H1 (cell line): Measurements from ENCODE around the gene PAWR. TPM values are rescaled to one million over a fixed set of nuclear protein-coding genes. Genes with fewer than 3 reads are reported as not detected.

Source experiments
- CTCF ChIA-PET: fragments of 300-600 bp; sonication (Branson Sonifier 250); formaldehyde crosslinking; loops from one replicate; lab custom pipeline; 2021; ENCODE audit not compliant: partially characterized antibody; lab: Charles Lee
- POLR2A ChIA-PET: fragments of 300-600 bp; sonication (Branson Sonifier 250); formaldehyde crosslinking; loops from one replicate; lab custom pipeline; 2021; ENCODE audit warnings: inconsistent platforms; ENCODE audit not compliant: partially characterized antibody; lab: Charles Lee
- DNase-seq, 2 experiments: peaks; one replicate each; pipeline versions ENCODE4 v3.0.0 to v3.0.0-alpha.2; 2010 to 2022; ENCODE audit warnings: low spot score in 2 of 2, low read depth in 1 of 2, mixed read lengths in 1 of 2
- FAIRE-seq: peaks from 2 replicates; lab custom pipeline; 2011; peaks lifted over from hg19 to GRCh38; lab: Jason Lieb, UNC
- H2AFZ ChIP-seq: 2 replicates; pipeline ENCODE4 v1.8.1; 2012; ENCODE audit warnings: low read length, inconsistent platforms
- H2AK5ac ChIP-seq: 2 replicates; pipeline ENCODE4 v1.6.1; 2013; ENCODE audit warnings: low read depth, low read length
- H2BK120ac ChIP-seq: replicated peaks from 2 replicates; pipeline ENCODE3; 2013; ENCODE audit warnings: low read depth, low read length, inconsistent platforms
- H2BK12ac ChIP-seq: 2 replicates; pipeline ENCODE4 v1.6.1; 2013; ENCODE audit warnings: low read depth, low read length
- H2BK15ac ChIP-seq: 2 replicates; pipeline ENCODE4 v1.6.1; 2013; ENCODE audit warnings: low read length
- H2BK20ac ChIP-seq: 2 replicates; pipeline ENCODE4 v1.6.1; 2013; ENCODE audit warnings: low read length
- H2BK5ac ChIP-seq: 2 replicates; pipeline ENCODE4 v1.6.1; 2013; ENCODE audit warnings: low read depth, low read length
- H3K14ac ChIP-seq: 2 replicates; pipeline ENCODE4 v1.6.1; 2013; ENCODE audit warnings: inconsistent platforms; ENCODE audit not compliant: insufficient read length
- H3K18ac ChIP-seq: 2 replicates; pipeline ENCODE4 v1.6.1; 2013; ENCODE audit warnings: low read length; ENCODE audit errors: extremely low read depth
- H3K23ac ChIP-seq: 2 replicates; pipeline ENCODE4 v1.6.1; 2013; ENCODE audit warnings: inconsistent platforms; ENCODE audit not compliant: insufficient read length
- H3K23me2 ChIP-seq: 2 replicates; pipeline ENCODE4 v1.6.1; 2013; ENCODE audit warnings: low read depth, low read length
- H3K27ac ChIP-seq: 2 replicates; pipeline ENCODE4 v1.6.1; 2011; ENCODE audit warnings: low read depth, low read length, inconsistent platforms
- H3K27me3 ChIP-seq, 4 experiments: replicated peaks in 1 of 4; 1 replicate in 1 of 4; 2 replicates in 3 of 4; pipeline versions ENCODE4 v1.6.1 to v1.8.1; 2011 to 2013; ENCODE audit warnings: low read length in 3 of 4, mild to moderate bottlenecking in 3 of 4, inconsistent platforms in 2 of 4, mixed read lengths in 2 of 4, moderate library complexity in 1 of 4; ENCODE audit not compliant: control insufficient read depth in 3 of 4, insufficient read depth in 3 of 4; ENCODE audit errors: extremely low read depth in 1 of 4
- H3K36me3 ChIP-seq, 4 experiments: 2 replicates each; pipeline versions ENCODE4 v1.6.1 to v1.8.1; 2011 to 2013; ENCODE audit warnings: mild to moderate bottlenecking in 4 of 4, low read length in 3 of 4, moderate library complexity in 2 of 4, control low read depth in 1 of 4, inconsistent platforms in 1 of 4; ENCODE audit not compliant: insufficient read depth in 4 of 4, control insufficient read depth in 2 of 4
- H3K4ac ChIP-seq: replicated peaks from 2 replicates; pipeline ENCODE3; 2013; ENCODE audit warnings: low read length, low read depth, mixed read lengths, inconsistent platforms; ENCODE audit not compliant: insufficient read length
- H3K4me1 ChIP-seq, 4 experiments: replicated peaks in 1 of 4; 1 replicate in 1 of 4; 2 replicates in 3 of 4; pipeline versions ENCODE4 v1.6.1 to v1.8.1; 2011 to 2013; ENCODE audit warnings: low read length in 3 of 4, inconsistent platforms in 2 of 4, mixed read lengths in 1 of 4; ENCODE audit not compliant: insufficient read depth in 4 of 4, control insufficient read depth in 3 of 4
- H3K4me2 ChIP-seq, 2 experiments: 2 replicates each; pipeline versions ENCODE4 v1.6.1 to v1.8.1; 2011 to 2013; ENCODE audit warnings: low read depth in 2 of 2, low read length in 2 of 2, control low read depth in 1 of 2, inconsistent platforms in 1 of 2, mild to moderate bottlenecking in 1 of 2; ENCODE audit not compliant: insufficient read depth in 1 of 2
- H3K4me3 ChIP-seq, 4 experiments: fragments of 200-600, 300-600 bp in 1 of 4; sonication (generic), shearing (Covaris generic), sonication (Bioruptor Twin) in 1 of 4; 2 replicates each; pipeline versions ENCODE4 v1.5.1 to v1.8.1; 2011 to 2016; ENCODE audit warnings: low read length in 4 of 4, low read depth in 3 of 4, control low read depth in 2 of 4, inconsistent platforms in 2 of 4, mild to moderate bottlenecking in 2 of 4, mixed read lengths in 1 of 4, moderate library complexity in 1 of 4; ENCODE audit not compliant: insufficient read depth in 2 of 4; ENCODE audit errors: extremely low read depth in 1 of 4
- H3K56ac ChIP-seq: replicated peaks from 2 replicates; pipeline ENCODE3; 2013; ENCODE audit warnings: low read depth, mild to moderate bottlenecking, mixed read lengths, low read length, inconsistent platforms; ENCODE audit not compliant: insufficient read length
- H3K79me1 ChIP-seq: 2 replicates; pipeline ENCODE4 v1.6.1; 2013; ENCODE audit warnings: low read depth, low read length, control low read depth
- H3K79me2 ChIP-seq, 2 experiments: 2 replicates each; pipeline versions ENCODE4 v1.6.1 to v1.8.1; 2012 to 2013; ENCODE audit warnings: low read length in 2 of 2, mild to moderate bottlenecking in 2 of 2, inconsistent platforms in 1 of 2; ENCODE audit not compliant: insufficient read depth in 2 of 2, control insufficient read depth in 1 of 2
- H3K9ac ChIP-seq, 4 experiments: replicated peaks in 1 of 4; 1 replicate in 1 of 4; 2 replicates in 3 of 4; pipeline versions ENCODE4 v1.6.1 to v1.8.1; 2011 to 2013; ENCODE audit warnings: low read depth in 3 of 4, low read length in 3 of 4, control low read depth in 2 of 4, mild to moderate bottlenecking in 2 of 4, moderate library complexity in 2 of 4, inconsistent platforms in 1 of 4; ENCODE audit errors: extremely low read depth in 1 of 4
- H3K9me3 ChIP-seq, 2 experiments: 2 replicates each; pipeline versions ENCODE4 v1.6.1 to v1.8.1; 2012 to 2013; ENCODE audit warnings: mild to moderate bottlenecking in 2 of 2, moderate library complexity in 2 of 2, control low read depth in 1 of 2, inconsistent platforms in 1 of 2, low read depth in 1 of 2, low read length in 1 of 2, mixed read lengths in 1 of 2; ENCODE audit not compliant: insufficient read depth in 2 of 2
- H4K20me1 ChIP-seq, 2 experiments: replicated peaks in 1 of 2; 2 replicates each; pipeline versions ENCODE3 to v1.8.1; 2011 to 2013; ENCODE audit warnings: inconsistent platforms in 2 of 2, low read length in 2 of 2, mild to moderate bottlenecking in 1 of 2; ENCODE audit not compliant: insufficient read depth in 2 of 2, control insufficient read depth in 1 of 2
- H4K5ac ChIP-seq: 2 replicates; pipeline ENCODE4 v1.6.1; 2013; ENCODE audit warnings: low read length, low read depth, mixed read lengths, inconsistent platforms; ENCODE audit not compliant: insufficient read length
- H4K8ac ChIP-seq: 2 replicates; pipeline ENCODE4 v1.8.0; 2013; ENCODE audit warnings: mild to moderate bottlenecking, moderate library complexity, low read length, inconsistent platforms; ENCODE audit not compliant: insufficient read depth; ENCODE audit errors: extremely low read depth
- H4K91ac ChIP-seq: replicated peaks from 2 replicates; pipeline ENCODE3; 2013; ENCODE audit warnings: low read length, mixed read lengths, inconsistent platforms; ENCODE audit not compliant: insufficient read length
- BACH1 ChIP-seq: IDR thresholded peaks from 2 replicates; pipeline ENCODE4 v1.6.1; 2012; ENCODE audit warnings: low read length, improper control_type of control experiment
- FOSL1 ChIP-seq: IDR thresholded peaks from 2 replicates; pipeline ENCODE4 v1.6.1; 2011; ENCODE audit warnings: mild to moderate bottlenecking, low read depth, low read length, moderate library complexity; ENCODE audit not compliant: insufficient read depth
- POU5F1 ChIP-seq: IDR thresholded peaks from 2 replicates; pipeline ENCODE4 v1.6.1; 2011; ENCODE audit warnings: low read depth, mild to moderate bottlenecking, low read length, moderate library complexity
- SIN3A ChIP-seq, 2 experiments: IDR thresholded peaks in 1 of 2; conservative IDR thresholded peaks in 1 of 2; 2 replicates each; pipeline ENCODE4 v1.6.1; 2011 to 2012; ENCODE audit warnings: low read length in 2 of 2, improper control_type of control experiment in 1 of 2, low read depth in 1 of 2, mild to moderate bottlenecking in 1 of 2
- SP2 ChIP-seq: IDR thresholded peaks from 2 replicates; pipeline ENCODE4 v1.6.1; 2012; ENCODE audit warnings: mild to moderate bottlenecking, low read length, inconsistent platforms
- ZNF274 ChIP-seq: IDR thresholded peaks from 2 replicates; pipeline ENCODE4 v1.7.0; 2012; ENCODE audit warnings: low read length, borderline replicate concordance; ENCODE audit errors: extremely low read depth
- WGBS, 2 experiments: shearing (Covaris generic) in 1 of 2; methylation state at CpG; one replicate each; pipeline versions ENCODE4 v1.1.6 to v1.1.7; 2013 to 2015; ENCODE audit warnings: low lambda C conversion rate in 2 of 2, mixed read lengths in 2 of 2, inconsistent platforms in 1 of 2, low coverage in 1 of 2, missing lambda C conversion rate in 1 of 2; ENCODE audit not compliant: insufficient replicate concordance in 2 of 2, insufficient coverage in 1 of 2, insufficient read length in 1 of 2; ENCODE audit errors: extremely low coverage in 1 of 2, missing lambda C conversion rate in 1 of 2; 5-methylcytosine and 5-hydroxymethylcytosine counted together
- polyA plus RNA-seq, 7 experiments: library from polyadenylated mRNA; depleted of rRNA in 3 of 7; stranded (reverse) in 5 of 7; unstranded in 2 of 7; fragments of >200 nt in 5 of 7; fragments of 200-250 nt in 2 of 7; gene quantifications; 1 replicate in 5 of 7; 2 replicates in 1 of 7; 4 replicates in 1 of 7; pipeline versions ENCODE4 v1.2.1 to v1.2.3, GENCODE V29; 2011 to 2013; ENCODE audit warnings: missing spikeins in 2 of 7, mixed read lengths in 2 of 7
- total RNA-seq: library from RNA; stranded (reverse); fragmentation: NEBNext Ultra II Directional; extraction: Animal tissue kit (Norgen Biotek cat#: 25700); gene quantifications from 2 replicates; pipeline ENCODE4 v1.2.1, GENCODE V29; 2021

The PAWR gene
- total and polyA plus RNA-seq, 2 of the 8 experiments (the other 6 are each of a cell fraction or from before 2014, with no cell fraction given) = 28.3 to 327 TPM

DNA sequence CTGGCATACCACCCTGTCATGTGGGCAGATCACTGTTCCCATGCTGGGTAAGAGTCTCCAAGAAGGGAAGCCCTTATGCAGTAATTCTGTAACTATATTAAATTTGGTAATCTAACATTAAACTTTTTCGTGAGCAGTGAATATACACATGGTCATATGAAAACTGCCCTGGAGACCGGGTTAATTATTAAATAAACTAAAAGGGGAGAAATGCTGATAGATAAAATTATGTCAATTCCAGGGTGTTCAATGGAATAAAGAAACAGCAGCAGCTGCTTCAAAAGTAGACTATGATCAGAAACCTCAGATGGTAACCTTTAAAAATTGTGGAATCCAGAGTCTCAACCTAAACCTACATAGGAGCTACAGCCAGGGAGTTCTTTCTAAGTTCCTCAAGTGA is 100.0 kb downstream of the PAWR start:
- Histone ChIP-seq H2AK5ac (no peak overlapping the region), H3K4me1 (no peaks in the 10 kb centered on the region), H3K27me3 (no peaks in the 10 kb centered on the region), H4K20me1 (peaks cover 0 to 3% of the 10 kb centered on the region in 2 experiments), H2BK20ac (no peak overlapping the region), H2BK15ac (no peak overlapping the region), H3K79me1 (no peaks in the 10 kb centered on the region), H3K56ac (no peak overlapping the region), H3K4ac (no peak overlapping the region), H3K36me3 (peaks cover 0 to 50% (median 9%) of the 10 kb centered on the region in 4 experiments; a peak in 4 of 8 replicates), H3K23me2 (no peaks in the 10 kb centered on the region), H2BK120ac (no peak overlapping the region), H3K27ac (no peak overlapping the region), H3K14ac (no peak overlapping the region), H3K4me3 (no peak overlapping the region), H3K9me3 (no peaks in the 10 kb centered on the region), H4K5ac (no peak overlapping the region), H3K18ac (no peak overlapping the region), H3K79me2 (peaks cover 0 to 9% of the 10 kb centered on the region in 2 experiments; a peak in 2 of 4 replicates), H3K4me2 (no peak overlapping the region), H2BK12ac (no peak overlapping the region), H4K8ac (no peak overlapping the region), H3K9ac (no peak overlapping the region), H4K91ac (no peak overlapping the region), H2AFZ (no peak overlapping the region), H2BK5ac (no peak overlapping the region), H3K23ac (no peak overlapping the region)
- ChIA-PET POLR2A (interaction anchor here (1.3 to 1.4 kb wide), 2 partner anchors 9 to 13 kb away, joined by 3 to 4 read pairs; no protein-coding TSS in a partner anchor), CTCF (no interaction called here)
- DNase-seq = no peak
- no peak for FAIRE-seq
- WGBS, 2 experiments = 87% methylated on average over 2 of the region's 2 CpGs; no CpG with 5 or more reads in 1 of the 2 experiments
- TF ChIP-seq SP2 = no peak
- TF ChIP-seq ZNF274 = no peak
- TF ChIP-seq SIN3A (conservative IDR thresholded peaks at IDR 0.05 in 1 of 2, IDR thresholded peaks at IDR 0.05 in 1 of 2; ENCODE audit: low read depth in 1 of 2, low read length in 2 of 2) = no peak
- TF ChIP-seq POU5F1 = no peak
- no peak for TF ChIP-seq BACH1
- TF ChIP-seq FOSL1 = no peak
